ENCODE data around the gene CLK1.

DNA sequence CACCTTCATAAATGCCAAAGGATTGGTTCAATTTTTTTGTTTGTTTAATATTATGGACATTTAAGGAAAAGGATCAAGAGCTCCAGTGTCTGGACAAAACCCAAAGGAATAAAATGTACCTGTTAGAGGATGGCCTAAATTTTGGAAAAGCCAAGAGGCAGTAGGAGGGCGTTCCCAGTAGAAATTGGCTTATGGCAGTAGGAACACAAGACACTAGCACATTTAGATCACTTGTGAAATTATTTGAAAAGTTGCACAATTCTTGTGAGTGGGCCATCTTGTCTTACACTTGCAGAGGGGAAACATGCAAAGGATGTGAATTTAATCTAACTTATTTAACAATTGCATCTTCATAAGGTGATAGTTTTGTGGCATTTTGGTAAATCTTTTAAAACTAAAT, 49.5 kb downstream of the CLK1 start:
- no peak for TF ChIP-seq EZH2 (IDR thresholded peaks at IDR 0.05; ENCODE audit: low read length, unreplicated experiment)
- TF ChIP-seq, protein P1, sequence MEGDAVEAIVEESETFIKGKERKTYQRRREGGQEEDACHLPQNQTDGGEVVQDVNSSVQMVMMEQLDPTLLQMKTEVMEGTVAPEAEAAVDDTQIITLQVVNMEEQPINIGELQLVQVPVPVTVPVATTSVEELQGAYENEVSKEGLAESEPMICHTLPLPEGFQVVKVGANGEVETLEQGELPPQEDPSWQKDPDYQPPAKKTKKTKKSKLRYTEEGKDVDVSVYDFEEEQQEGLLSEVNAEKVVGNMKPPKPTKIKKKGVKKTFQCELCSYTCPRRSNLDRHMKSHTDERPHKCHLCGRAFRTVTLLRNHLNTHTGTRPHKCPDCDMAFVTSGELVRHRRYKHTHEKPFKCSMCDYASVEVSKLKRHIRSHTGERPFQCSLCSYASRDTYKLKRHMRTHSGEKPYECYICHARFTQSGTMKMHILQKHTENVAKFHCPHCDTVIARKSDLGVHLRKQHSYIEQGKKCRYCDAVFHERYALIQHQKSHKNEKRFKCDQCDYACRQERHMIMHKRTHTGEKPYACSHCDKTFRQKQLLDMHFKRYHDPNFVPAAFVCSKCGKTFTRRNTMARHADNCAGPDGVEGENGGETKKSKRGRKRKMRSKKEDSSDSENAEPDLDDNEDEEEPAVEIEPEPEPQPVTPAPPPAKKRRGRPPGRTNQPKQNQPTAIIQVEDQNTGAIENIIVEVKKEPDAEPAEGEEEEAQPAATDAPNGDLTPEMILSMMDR (conservative IDR thresholded peaks at IDR 0.05; ENCODE audit: low read depth, low read length), result no peak
